ENCODE results near the gene KLF15.

- TF ChIP-seq CTCF (IDR thresholded peaks at IDR 0.05; ENCODE audit: low read depth, low read length), result no peak
- no peak for TF ChIP-seq MAX (IDR thresholded peaks at IDR 0.05; ENCODE audit: low read depth, low read length)
Observed at GRCh38 chr3:126347543-126348161, 9.6 kb downstream of the KLF15 start.

Measured in NB4 (cell line).